Stimulated activated CD4-positive, alpha-beta T cell treated with anti-CD3 and anti-CD28 coated beads, Interleukin-15, amount 100 ng/mL, for 48 hours (primary cell): ENCODE data around the gene NAXD.
"Not testable (repeated sequence)": the region's sequence is repeated elsewhere in the genome, so short reads cannot be mapped to it uniquely, and the experiment has no call there.

ENCODE experiments used
- DNase-seq, 2 donors: peaks; one replicate each; pipeline ENCODE4 v3.0.0-alpha.2; 2020; ENCODE audit warnings: low read depth in 2 of 2

Gene NAXD

GRCh38 chr13:110643768-110644421 lies 28.6 kb downstream of the NAXD start:
- no peak for DNase-seq

GRCh38 chr13:110644892-110645521 lies 29.7 kb downstream of the NAXD start:
- DNase-seq, result peak in 1 of 2 donors; percentile 15

GRCh38 chr13:110645750-110646149 lies 30.4 kb downstream of the NAXD start:
- no peak for DNase-seq

GRCh38 chr13:110646442-110647364 lies 31.4 kb downstream of the NAXD start:
- no peak for DNase-seq

- no peak for DNase-seq
Measured at GRCh38 chr13:110647365-110647737, 32.0 kb downstream of the NAXD start.

- no peak for DNase-seq
Measured at GRCh38 chr13:110648146-110648819, 32.9 kb downstream of the NAXD start.

- DNase-seq, result no peak
Measured at GRCh38 chr13:110648848-110649421, 33.6 kb downstream of the NAXD start.

- DNase-seq, result no peak
Measured at GRCh38 chr13:110649551-110649950, 34.2 kb downstream of the NAXD start.

- no peak for DNase-seq
Measured at GRCh38 chr13:110650436-110650835, 35.1 kb downstream of the NAXD start.

GRCh38 chr13:110651271-110651670 lies 35.9 kb downstream of the NAXD start:
- no peak for DNase-seq

GRCh38 chr13:110651726-110652230 lies 36.4 kb downstream of the NAXD start:
- DNase-seq, result no peak

- DNase-seq, result no peak
Measured at GRCh38 chr13:110652231-110652730, 36.9 kb downstream of the NAXD start.

GRCh38 chr13:110652764-110653163 lies 37.4 kb downstream of the NAXD start:
- no peak for DNase-seq

- DNase-seq, result no peak
Measured at GRCh38 chr13:110653271-110653670, 37.9 kb downstream of the NAXD start.

GRCh38 chr13:110653851-110654250 lies 38.5 kb downstream of the NAXD start:
- no peak for DNase-seq

- DNase-seq, result no peak
Measured at GRCh38 chr13:110657196-110657595, 41.9 kb downstream of the NAXD start.

GRCh38 chr13:110658218-110658911 lies 43.0 kb downstream of the NAXD start:
- not testable (repeated sequence) for DNase-seq

- no peak for DNase-seq
Measured at GRCh38 chr13:110661256-110661655, 45.9 kb downstream of the NAXD start.

GRCh38 chr13:110662091-110662490 lies 46.7 kb downstream of the NAXD start:
- DNase-seq, result no peak

- no peak for DNase-seq
Measured at GRCh38 chr13:110662777-110663443, 47.6 kb downstream of the NAXD start.
